Activated T-helper 9 cell treated with anti-CD3 and anti-CD28 coated beads, Interleukin-2, amount 50 U/mL, for 16 hours (primary cell): Measurements from ENCODE around the gene CRYBG3.
"Not testable (repeated sequence)": the region's sequence is repeated elsewhere in the genome, so short reads cannot be mapped to it uniquely, and the experiment has no call there.

ENCODE experiments used
- DNase-seq: peaks from one replicate; pipeline ENCODE4 v3.0.0-alpha.2; 2020; ENCODE audit warnings: low read depth

CRYBG3 gene

GRCh38 chr3:97899331-97899730, 77.5 kb downstream of the CRYBG3 start:
- no peak for DNase-seq

GRCh38 chr3:97901313-97902248, 79.8 kb downstream of the CRYBG3 start:
- no peak for DNase-seq

- DNase-seq = not testable (repeated sequence)
Measured at GRCh38 chr3:97909830-97910229, 88.0 kb downstream of the CRYBG3 start.

- DNase-seq = not testable (repeated sequence)
Measured at GRCh38 chr3:97910236-97910831, 88.5 kb downstream of the CRYBG3 start.

GRCh38 chr3:97910931-97911351, 89.1 kb downstream of the CRYBG3 start:
- DNase-seq = no peak

GRCh38 chr3:97911459-97911858, 89.6 kb downstream of the CRYBG3 start:
- no peak for DNase-seq

GRCh38 chr3:97914388-97914787, 92.6 kb downstream of the CRYBG3 start:
- no peak for DNase-seq

GRCh38 chr3:97916576-97916975, 94.8 kb downstream of the CRYBG3 start:
- no peak for DNase-seq

GRCh38 chr3:97917813-97918536, 96.2 kb downstream of the CRYBG3 start:
- no peak for DNase-seq

GRCh38 chr3:97927704-97928103, 105.9 kb downstream of the CRYBG3 start:
- DNase-seq = no peak

- DNase-seq = no peak
Measured at GRCh38 chr3:97928986-97929385, 107.2 kb downstream of the CRYBG3 start.

GRCh38 chr3:97930018-97930417, 108.2 kb downstream of the CRYBG3 start:
- DNase-seq = no peak

- DNase-seq = no peak
Measured at GRCh38 chr3:97931218-97931617, 109.4 kb downstream of the CRYBG3 start.

GRCh38 chr3:97932387-97932801, 110.6 kb downstream of the CRYBG3 start:
- DNase-seq = no peak

- no peak for DNase-seq
Measured at GRCh38 chr3:97934980-97935695, 113.3 kb downstream of the CRYBG3 start.

GRCh38 chr3:97935842-97936241, 114.0 kb downstream of the CRYBG3 start:
- no peak for DNase-seq

GRCh38 chr3:97937205-97937604, 115.4 kb downstream of the CRYBG3 start:
- DNase-seq = no peak

- no peak for DNase-seq
Measured at GRCh38 chr3:97938444-97938843, 116.6 kb downstream of the CRYBG3 start.

- no peak for DNase-seq
Measured at GRCh38 chr3:97939401-97939800, 117.6 kb downstream of the CRYBG3 start.

GRCh38 chr3:97940034-97940433, 118.2 kb downstream of the CRYBG3 start:
- no peak for DNase-seq

- no peak for DNase-seq
Measured at GRCh38 chr3:97942801-97943546, 121.2 kb downstream of the CRYBG3 start.
